GM21737 (cell line): ENCODE results near the gene ADGB.
"Not testable (repeated sequence)": the region's sequence is repeated elsewhere in the genome, so short reads cannot be mapped to it uniquely, and the experiment has no call there.

Experiments
- ATAC-seq: cut with Tn5 transposase; IDR thresholded peaks from one replicate; pipeline ENCODE4 v1.9.1; 2021; ENCODE audit warnings: mild to moderate bottlenecking, moderate library complexity; ENCODE audit not compliant: unreplicated experiment

The ADGB gene

GRCh38 chr6:146753306-146753705, 154.5 kb downstream of the ADGB start:
- no peak for ATAC-seq

DNA sequence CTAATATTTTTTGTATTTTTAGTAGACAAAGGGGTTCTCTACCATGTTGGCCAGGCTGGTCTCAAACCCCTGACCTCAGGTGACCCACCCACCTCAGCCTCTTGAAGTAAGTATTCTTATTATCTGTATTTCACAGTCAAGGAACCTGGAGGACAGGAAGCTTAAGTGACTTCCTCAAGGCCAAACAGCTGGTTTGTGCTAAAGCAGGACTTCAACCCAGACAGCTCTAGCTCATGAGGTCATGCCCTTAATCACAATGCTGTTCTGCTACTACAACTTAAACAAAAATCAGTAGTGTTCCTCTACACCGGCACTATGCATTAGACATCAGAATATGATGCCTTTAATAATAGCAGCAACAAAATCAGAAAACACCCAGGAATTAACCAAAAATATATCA, 168.9 kb downstream of the ADGB start:
- ATAC-seq = no peak

DNA sequence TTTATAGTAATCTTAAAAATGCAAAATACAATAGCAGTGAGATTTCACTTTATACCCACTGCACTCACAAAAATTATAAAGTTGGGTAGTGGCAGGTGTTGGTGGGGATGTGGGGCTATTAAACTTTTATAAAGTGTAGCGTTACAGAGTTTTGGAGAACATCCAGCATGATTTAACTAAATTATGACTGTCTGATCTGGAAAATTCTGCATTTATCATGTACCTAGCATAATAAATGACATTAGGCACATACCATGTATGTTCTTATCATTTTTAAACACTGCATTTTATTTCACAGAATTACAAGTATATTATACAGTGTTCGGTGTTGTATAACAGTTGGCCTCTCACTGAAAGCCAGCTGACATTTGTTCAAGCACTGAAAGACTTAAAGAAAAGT, 169.9 kb downstream of the ADGB start:
- ATAC-seq = no peak

DNA sequence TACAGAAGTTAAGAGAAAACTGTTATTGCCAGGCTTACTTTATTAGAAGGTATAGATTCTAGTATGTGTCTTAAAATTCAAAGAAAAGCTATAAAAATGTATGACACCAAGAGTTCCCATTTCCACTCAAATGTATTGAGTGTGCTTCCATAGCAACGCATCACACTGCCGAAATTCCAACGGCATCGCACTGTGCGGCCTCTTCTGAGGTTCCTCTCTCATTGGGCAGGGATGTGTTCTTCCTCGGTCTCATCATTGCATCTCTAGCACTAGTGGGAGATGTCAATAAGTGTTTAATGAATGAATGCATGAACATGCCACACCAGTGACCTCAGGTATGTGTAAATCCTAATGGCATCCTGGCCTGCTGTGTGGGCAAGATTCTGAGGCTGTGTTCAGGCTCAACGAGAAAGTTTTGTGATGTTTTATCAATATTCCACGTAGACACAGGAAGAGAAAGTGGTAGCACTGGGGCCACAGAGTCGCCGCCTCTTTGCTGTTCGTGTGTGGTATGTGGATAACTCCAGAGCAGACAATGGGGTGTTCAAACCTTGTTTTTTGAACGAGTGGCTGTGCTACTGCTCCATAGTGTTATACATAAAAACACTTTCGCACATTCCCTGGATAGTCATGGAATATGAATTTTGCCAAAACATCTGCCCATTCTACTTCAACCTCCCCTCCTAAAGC, 171.6 kb downstream of the ADGB start:
- no peak for ATAC-seq

DNA sequence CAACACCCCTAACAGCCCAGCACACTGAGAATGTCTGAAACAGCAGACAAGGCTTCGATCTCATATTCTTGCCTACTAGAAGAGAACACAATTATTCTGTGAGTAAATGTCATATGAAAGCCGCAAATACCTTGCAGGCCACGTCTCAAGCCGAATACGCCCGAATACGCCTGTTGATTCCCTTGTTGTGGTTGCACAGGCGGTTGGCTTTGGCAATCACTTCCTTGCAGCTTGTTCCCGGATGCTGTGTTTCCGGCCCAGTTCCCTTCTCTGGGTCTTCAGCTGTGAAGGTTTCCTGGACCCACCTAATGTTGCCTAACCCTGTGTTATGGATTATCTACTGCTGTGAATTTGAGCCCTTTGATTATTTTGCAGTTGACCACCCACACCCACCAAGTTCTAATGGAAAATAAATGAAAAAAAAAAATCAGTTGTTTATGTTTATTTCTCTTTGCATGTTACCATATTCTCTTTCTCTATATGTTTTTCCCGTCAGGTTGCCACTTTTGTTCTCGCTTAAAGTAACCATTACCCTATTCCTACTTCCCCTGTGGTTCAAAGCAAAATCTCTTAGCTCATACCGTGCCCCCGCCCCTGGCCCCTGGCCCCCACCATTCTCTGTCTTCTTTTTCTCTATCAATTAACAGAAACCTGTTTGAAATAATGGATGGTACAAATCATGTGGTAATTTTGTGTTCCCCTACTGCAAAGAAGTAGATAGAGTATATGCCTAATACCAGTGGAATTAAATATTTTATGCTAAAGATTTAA, 172.4 kb downstream of the ADGB start:
- no peak for ATAC-seq

DNA sequence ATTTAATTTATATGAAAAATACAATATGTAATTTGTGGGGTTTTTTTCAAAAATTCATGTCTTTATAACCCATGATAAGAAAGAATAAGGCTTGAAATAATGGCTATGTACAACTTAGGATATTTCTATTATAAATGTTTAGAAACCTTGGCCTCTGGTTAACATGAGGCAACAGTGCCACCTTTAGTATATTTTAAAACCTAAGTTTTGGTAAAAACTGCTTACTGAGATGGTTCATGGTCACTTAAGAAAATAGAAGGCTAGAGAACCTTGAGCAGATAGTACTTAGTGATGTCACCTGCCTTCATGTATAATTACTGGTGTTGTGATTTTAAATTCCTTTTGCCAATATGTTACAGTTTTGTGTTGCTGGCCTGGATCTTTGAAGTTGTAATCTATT, 176.4 kb downstream of the ADGB start:
- ATAC-seq = no peak

DNA sequence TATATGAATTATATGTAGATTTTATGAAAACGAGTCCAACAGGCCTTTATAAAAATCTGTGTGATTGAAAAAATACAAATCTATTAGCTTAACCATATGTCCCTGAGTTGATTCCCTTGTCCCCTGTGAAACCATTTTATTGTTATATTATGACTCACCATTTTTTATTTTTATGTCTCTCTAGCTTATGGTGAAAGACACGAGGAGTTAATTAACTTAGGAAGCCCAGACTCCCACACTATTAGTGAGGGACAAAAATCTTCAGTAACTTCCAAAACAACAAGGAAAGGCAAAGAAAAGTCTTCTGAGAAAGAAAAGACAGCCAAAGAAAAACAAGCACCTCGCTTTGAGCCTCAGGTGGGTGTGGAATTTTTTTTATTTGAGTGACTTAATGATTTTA, 183.1 kb downstream of the ADGB start:
- no peak for ATAC-seq

- ATAC-seq = peak; percentile 75
Observed at GRCh38 chr6:146785001-146785585, 186.3 kb downstream of the ADGB start.

- no peak for ATAC-seq
Observed at GRCh38 chr6:146787876-146788508, 189.2 kb downstream of the ADGB start.

DNA sequence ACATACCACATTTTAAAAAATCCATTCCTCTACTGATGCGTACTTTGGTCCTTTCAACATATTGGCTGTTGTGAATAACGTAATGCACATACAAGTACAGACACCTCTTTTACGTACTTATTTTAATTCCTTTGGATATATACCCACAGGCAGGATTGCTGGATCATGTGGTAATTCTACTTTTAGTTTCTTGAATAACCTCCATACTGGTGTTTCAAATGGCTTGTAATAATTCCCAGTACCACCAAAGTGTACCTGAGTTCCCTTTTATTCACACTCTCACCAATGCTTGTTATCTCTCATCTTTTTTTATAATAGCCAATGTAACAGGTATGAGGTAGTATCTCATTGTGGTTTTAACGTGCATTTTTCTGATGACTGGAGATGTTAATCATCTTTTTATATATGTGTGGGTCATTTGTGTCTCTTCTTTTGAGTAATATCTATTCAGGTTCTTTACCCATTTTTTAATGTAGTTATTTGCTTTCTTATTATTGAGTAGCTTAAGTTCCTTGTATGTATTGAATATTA, 191.9 kb downstream of the ADGB start:
- no peak for ATAC-seq

GRCh38 chr6:146791930-146792329, 193.2 kb downstream of the ADGB start:
- no peak for ATAC-seq

DNA sequence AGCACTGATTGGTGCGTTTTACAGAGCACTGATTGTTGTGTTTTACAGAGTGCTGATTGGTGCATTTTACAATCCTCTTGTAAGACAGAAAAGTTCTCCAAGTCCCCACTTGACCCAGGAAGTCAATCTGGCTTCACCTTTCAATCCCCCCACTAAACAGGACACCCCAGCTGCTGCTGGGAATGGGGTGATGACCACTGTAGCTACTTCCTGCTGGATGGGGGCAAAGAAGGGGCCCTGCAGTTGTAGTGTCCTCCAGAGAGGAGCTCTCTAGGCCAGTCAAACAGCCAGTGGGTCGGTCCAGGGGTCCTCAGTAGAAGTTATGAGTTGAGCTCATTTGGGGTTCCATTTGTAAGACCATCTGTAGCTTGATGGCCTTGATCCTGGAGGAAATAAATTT, 194.4 kb downstream of the ADGB start:
- not testable (repeated sequence) for ATAC-seq

DNA sequence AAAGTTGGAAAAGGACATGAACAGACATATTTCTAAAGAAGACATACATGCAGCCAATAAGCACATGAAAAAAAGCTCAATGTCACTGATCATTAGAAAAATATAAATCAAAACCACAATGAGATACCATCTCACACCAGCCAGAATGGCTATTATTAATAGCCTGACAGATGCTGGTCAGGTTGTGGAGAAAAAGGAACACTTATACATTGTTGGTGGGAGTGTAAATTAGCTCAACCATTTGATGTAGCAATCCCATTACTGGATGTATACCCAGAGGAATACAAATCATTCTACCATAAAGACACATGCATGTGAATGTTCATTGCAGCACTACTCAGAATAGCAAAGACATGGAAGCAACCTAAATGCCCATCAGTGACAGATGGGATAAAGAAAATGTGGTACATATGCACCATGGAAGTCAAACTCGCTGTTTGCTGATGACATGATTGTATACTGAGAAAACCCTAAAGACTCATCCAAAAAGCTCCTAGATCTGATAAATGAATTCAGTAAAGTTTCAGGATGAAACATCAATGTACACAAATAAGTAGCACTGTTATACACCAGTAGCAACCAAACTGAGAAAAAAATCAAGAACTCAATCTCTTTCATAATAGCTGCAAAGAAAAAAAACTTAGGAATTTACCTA, 196.8 kb downstream of the ADGB start:
- ATAC-seq = no peak

DNA sequence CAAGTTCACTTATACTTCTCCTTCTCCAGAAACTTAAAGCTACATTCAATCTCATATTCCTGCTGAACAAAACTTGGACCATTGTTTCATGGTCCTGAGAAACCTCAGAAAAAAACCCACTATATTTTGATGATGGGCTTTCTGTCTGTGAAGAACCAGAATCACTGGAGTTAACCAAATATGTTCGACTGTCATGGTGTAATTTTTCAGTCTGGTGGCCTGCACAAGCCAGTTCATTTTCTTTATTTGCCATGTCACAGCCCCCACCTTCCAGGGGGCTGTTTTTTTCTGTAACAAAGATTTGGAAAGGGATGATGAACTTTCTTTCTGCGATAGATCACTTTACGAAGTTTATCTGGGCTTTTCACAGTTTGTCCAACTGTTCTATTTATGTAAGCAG, 204.4 kb downstream of the ADGB start:
- ATAC-seq = not testable (repeated sequence)

GRCh38 chr6:146803601-146804000, 204.8 kb downstream of the ADGB start:
- ATAC-seq = no peak

GRCh38 chr6:146805546-146806325, 207.0 kb downstream of the ADGB start:
- ATAC-seq = no peak

DNA sequence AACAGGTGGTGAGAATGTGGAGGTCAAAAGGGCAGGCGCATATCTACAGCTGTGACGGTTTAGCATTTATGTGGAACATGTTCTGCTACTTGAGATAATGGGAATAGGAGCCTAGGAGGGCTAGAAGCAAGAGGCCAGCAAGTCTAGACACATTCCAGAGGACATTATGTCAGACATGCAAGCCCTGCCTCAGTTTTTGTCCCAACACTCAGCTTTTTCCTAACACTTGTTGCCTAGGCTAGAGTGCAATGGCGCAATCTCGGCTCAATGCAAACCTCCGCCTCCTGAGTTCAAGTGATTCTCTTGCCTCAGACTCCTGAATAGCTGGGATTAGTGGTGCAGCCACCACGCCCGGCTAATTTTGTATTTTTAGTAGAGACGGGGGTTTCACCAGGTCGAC, 210.2 kb downstream of the ADGB start:
- not testable (repeated sequence) for ATAC-seq

GRCh38 chr6:146812811-146813321, 214.1 kb downstream of the ADGB start:
- ATAC-seq = not testable (repeated sequence)

- no peak for ATAC-seq
Observed at GRCh38 chr6:146813554-146813953, 214.8 kb downstream of the ADGB start.
